Measurements from ENCODE around the gene IGFLR1.

IGFLR1 gene

GRCh38 chr19:35755550-35756376, 13.5 kb upstream of the IGFLR1 start:
- DNase-seq = peak; percentile 59

- DNase-seq = no peak
These were observed 12.9 kb upstream of the IGFLR1 start for GRCh38 chr19:35755131-35755549.

GRCh38 chr19:35754370-35755130, 12.3 kb upstream of the IGFLR1 start:
- no peak for DNase-seq

GRCh38 chr19:35753634-35754369, 11.6 kb upstream of the IGFLR1 start:
- no peak for DNase-seq

DNA sequence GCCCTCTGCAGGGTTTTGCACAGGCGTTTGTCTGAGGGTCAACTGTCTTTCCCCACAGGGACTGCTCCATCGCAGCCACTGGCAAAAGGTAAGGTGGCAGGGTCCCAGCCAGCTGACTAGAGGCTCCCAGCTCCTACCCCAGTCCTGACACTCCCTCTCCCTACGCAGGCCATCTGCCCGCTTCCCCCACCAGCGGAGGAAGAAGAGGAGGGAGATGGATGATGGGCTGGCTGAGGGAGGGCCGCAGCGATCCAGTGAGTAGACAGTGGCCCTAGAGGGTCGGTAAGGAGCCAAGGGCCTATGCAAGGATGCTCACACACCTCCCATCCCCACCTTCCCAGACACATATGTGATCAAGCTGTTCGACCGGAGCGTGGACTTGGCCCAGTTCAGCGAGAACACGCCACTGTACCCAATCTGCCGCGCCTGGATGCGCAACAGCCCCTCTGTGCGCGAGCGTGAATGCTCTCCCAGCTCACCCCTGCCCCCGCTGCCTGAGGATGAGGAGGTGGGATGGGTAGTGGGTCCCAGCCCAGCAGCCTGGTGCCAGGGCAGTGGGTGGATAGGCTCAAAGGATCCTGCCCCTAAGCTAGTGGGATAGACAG, 10.6 kb upstream of the IGFLR1 start:
- DNase-seq = no peak

DNA sequence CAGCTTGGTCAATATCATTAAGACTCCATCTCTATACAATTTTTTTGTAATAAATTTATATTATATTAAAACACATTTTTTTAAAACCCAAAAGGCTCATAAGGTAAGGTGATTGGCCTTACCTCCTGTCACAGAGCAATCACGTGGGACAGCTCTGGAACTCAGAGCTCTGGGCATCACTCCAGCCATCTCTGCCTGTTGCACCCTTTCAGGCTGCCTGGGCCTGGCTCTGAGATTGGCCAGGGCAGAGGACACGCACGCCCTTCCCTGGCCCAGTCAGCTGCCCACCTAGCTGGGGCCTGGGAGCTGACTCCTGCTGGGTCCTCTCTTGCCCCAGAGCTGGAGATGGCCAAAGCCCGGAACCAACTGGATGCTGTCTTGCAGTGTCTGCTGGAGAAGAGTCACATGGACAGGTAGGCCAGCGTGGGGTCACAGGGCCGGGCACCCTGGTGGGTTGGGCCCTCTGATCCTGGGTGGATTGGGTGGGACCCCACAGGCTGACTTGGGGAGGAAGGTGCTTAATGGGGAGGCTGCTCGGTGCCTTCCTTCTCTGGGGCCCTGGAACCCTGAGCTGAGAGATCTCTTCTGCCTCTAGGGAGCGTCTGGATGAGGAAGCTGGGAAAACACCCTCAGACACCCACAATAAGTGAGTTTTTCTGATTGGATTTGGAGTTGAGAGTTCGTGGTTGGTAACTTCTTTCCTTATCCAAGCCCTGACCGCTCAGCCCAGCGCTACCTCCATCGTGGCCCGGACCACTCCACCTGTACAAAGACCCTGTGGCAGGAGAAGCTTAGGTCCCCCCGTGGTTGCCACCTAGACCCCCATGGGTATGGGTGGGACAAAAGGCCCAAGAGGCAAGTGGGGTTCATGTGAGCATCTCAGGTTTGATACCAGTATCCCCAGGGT, 9.8 kb upstream of the IGFLR1 start:
- DNase-seq = no peak

DNA sequence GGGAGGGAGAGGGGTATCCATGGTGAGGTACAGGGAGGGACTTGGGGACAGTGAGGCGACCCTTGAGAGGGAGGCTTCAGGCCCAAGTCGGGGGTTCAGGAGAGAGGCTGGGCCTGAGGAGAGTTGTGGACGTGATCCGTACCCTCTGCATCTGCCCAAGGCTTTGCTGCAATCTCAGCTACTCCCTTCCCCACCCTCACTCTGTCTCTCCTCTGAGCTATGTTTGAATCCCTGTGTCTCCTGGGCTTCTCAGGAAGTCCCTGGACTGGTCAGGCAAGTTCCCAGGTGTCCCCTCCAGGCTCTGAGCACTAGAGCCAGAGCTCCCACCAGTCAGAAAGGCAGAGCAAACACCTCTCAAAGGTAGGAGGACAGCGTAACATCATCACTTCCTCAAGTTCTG, 7.9 kb upstream of the IGFLR1 start:
- no peak for DNase-seq

DNA sequence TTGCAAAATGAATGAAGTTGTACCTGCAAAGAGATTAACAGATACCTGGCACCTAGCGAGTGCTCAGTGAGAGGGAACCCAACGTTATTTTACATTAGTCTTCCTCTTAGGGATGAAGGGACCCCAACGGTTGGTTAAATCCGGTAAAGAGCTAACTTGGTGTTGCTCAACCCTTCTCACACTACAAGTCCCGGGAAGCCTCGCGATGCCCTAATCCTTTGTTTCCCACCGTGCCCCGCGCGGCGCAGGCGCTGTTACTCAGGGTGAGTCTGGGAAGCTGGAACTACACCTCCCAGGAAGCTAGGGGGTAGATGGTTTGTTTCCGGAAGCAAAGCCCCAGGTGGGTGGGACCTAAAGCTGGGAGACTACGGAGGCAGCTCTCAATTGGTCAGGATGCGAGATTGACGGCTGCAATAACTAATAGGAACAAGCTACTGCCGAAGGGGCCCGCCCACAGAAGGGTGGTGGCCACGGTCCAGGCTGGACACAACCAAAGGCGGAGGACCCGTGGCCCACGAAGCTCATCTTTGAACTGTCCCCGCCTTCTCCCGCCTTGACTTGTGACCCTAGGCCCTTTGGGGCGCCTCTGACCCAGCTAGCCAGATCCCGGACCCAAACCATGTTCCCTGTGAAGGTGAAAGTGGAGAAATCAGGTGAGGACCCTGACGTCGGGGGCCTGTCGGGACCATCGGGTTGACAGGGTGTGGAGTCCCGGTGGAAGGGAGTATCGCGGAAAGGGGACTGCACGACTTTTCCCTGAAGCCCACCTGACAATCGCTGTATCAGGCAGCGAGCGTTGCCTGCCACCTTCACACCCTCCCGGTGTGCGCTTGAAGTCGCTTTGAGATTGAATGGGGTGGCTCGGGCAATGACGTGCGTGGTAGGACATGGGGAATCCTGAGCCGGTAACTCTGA, 6.1 kb upstream of the IGFLR1 start, which contains the start of gene LIN37:
Gene LIN37 (plus strand): TSS at position 471 of the 915 bp plus-strand sequence. CDS start 149 bp downstream, at position 620.
- peak; percentile 99 for DNase-seq

DNA sequence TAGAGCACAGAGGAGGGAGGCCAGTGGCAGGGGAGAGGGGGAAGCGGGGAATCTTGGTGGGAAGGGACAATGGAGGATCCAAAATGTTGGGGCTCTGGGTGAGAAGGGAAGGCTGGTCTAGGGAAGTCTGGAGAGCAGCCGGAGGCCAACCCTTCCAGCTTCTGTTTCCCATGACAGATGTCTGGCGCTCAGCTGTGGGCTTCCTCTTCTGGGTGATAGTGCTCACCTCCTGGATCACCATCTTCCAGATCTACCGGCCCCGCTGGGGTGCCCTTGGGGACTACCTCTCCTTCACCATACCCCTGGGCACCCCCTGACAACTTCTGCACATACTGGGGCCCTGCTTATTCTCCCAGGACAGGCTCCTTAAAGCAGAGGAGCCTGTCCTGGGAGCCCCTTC, 4.3 kb upstream of the IGFLR1 start:
- no peak for DNase-seq

- no peak for DNase-seq
These were observed 3.8 kb upstream of the IGFLR1 start for GRCh38 chr19:35746087-35746462.

GRCh38 chr19:35745328-35746086, 3.3 kb upstream of the IGFLR1 start, which contains the start of the genes PSENEN and U2AF1L4:
TSS of gene PSENEN (plus strand) at chr19:35745651. CDS start at chr19:35745931, 280 bp downstream.
TSS of gene U2AF1L4 (minus strand) at chr19:35745418. CDS start at chr19:35745391, 27 bp downstream.
- DNase-seq = peak; percentile 93

- DNase-seq = peak; percentile 94
These were observed 2.4 kb upstream of the IGFLR1 start for GRCh38 chr19:35744430-35745327.

- no peak for DNase-seq
These were observed 1.6 kb upstream of the IGFLR1 start for GRCh38 chr19:35743640-35744429.

DNA sequence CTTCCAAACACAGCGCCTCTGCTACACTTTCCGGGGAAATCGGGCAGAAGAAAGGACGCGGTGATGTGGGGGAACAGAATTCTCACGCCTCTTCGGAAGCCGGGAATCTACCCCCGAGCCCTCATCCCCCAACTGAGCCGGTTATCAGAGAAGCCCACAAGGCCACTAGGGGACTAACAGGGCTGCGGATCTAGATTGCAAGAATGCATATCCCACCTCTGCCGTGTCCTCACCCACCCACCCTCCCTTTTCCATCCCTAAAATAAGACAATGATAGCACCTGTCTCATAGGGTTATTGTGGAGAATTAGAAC, 1.1 kb downstream of the IGFLR1 start:
- DNase-seq = no peak

- DNase-seq = peak; percentile 98
These were observed 1.6 kb downstream of the IGFLR1 start for GRCh38 chr19:35740423-35741202.

GRCh38 chr19:35740108-35740422, 2.2 kb downstream of the IGFLR1 start:
- no peak for DNase-seq
